Heart left ventricle (tissue), 16 donors: ENCODE data around the gene HOXA2. TPM values are rescaled to one million over a fixed set of nuclear protein-coding genes. Genes with fewer than 3 reads are reported as not detected.
A peak's percentile ranks its signal among the peaks of the same experiment; 100 is the strongest.

Source experiments
- ATAC-seq, 4 donors: fragments of 200-7000 bp; cut with Tn5 transposase; one replicate each; pipeline ENCODE4 v1.9.1; 2020 to 2022; ENCODE audit warnings: moderate library complexity in 4 of 4, mild to moderate bottlenecking in 3 of 4, moderate number of reproducible peaks in 1 of 4
- DNase-seq, 5 donors: peaks; one replicate each; pipeline ENCODE4 v3.0.0-alpha.2; 2020
- H3K27ac ChIP-seq, 12 donors: fragments of 200-600 bp; sonication (generic) in 4 of 12; one replicate each; pipeline versions ENCODE4 v1.5.0 to v1.8.0; 2016 to 2022; ENCODE audit warnings: mild to moderate bottlenecking in 2 of 12
- H3K27me3 ChIP-seq, 9 donors: fragments of 200-600 bp; sonication (generic) in 2 of 9; one replicate each; pipeline versions ENCODE4 v1.5.1 to v1.8.0; 2016 to 2022; ENCODE audit warnings: mild to moderate bottlenecking in 3 of 9
- H3K36me3 ChIP-seq, 9 donors: fragments of 200-600 bp; sonication (generic) in 2 of 9; one replicate each; pipeline versions ENCODE4 v1.5.0 to v1.8.0; 2018 to 2022; ENCODE audit warnings: mild to moderate bottlenecking in 2 of 9
- H3K4me1 ChIP-seq, 12 donors: fragments of 200-600 bp; sonication (generic) in 4 of 12; one replicate each; pipeline versions ENCODE4 v1.5.0 to v1.8.0; 2016 to 2022; ENCODE audit warnings: mild to moderate bottlenecking in 3 of 12
- H3K4me3 ChIP-seq, 12 donors: fragments of 200-600 bp; sonication (generic) in 4 of 12; one replicate each; pipeline versions ENCODE4 v1.5.0 to v1.8.0; 2017 to 2022; ENCODE audit warnings: mild to moderate bottlenecking in 9 of 12, moderate library complexity in 4 of 12
- H3K9me3 ChIP-seq, 12 donors: fragments of 200-600 bp; sonication (generic) in 4 of 12; one replicate each; pipeline versions ENCODE4 v1.5.0 to v1.8.0; 2016 to 2022; ENCODE audit warnings: mild to moderate bottlenecking in 1 of 12
- POLR2A ChIP-seq, 2 donors: fragments of 450-650 bp; IDR thresholded peaks; one replicate each; pipeline ENCODE4 v1.6.1; 2017; ENCODE audit warnings: antibody characterized with exemption in 2 of 2, mild to moderate bottlenecking in 2 of 2, moderate library complexity in 2 of 2
- WGBS, 4 donors: extraction: QIAGEN DNeasy Blood & Tissue Kit in 2 of 4; methylation state at CpG; one replicate each; pipeline versions ENCODE4 v1.1.5 to v1.1.7; 2013 to 2018; 5-methylcytosine and 5-hydroxymethylcytosine counted together
- intact Hi-C, 10 donors: fragments of 100-400 bp; cut with DNase I; formaldehyde crosslinking; loops; one replicate each; pipeline versions ENCODE4 v1.11.1 to v1.14.2; 2022
- polyA plus RNA-seq, 2 donors: library from polyadenylated mRNA; stranded (reverse); fragments of 200-250 nt; gene quantifications; one replicate each; pipeline ENCODE4 v1.2.3, GENCODE V29; 2013
- total RNA-seq, 9 donors: library from RNA; depleted of rRNA in 2 of 9; stranded (reverse); fragments of >200 nt in 2 of 9; fragmentation: NEBNext Ultra II Directional in 3 of 9; extraction: Animal tissue kit (Norgen Biotek cat#: 25700) in 3 of 9; gene quantifications; one replicate each; pipeline versions ENCODE4 v1.1.0 to v1.2.4, GENCODE V29; 2016 to 2023
- TF ChIP-seq, protein P1 (sequence below), 12 donors: fragments of 200-600 bp; sonication (generic) in 4 of 12; IDR thresholded peaks; one replicate each; pipeline versions ENCODE4 v1.5.0 to v1.8.0; 2018 to 2022; ENCODE audit warnings: antibody characterized with exemption in 12 of 12, mild to moderate bottlenecking in 5 of 12
- donor health status: ischemic (EF 13 %, LVEDD 7.1; RV severe dilation, severe dysfunction).
- donor health status: healthy with polysubstance abuse.
- donor health status: DM: no; HTN: yes; CAD: no.
- donor health status: DM: no; HTN: no; CAD: no.
- donor health status: ischemic (EF 25% LVEDD 6.9; RV normal size, moderate dysfunction).
- donor health status: ischemic (EF 25% LVEDD 5.7; RV mildly dilated, moderate dysfunction).
- donor health status: healthy.
- donor health status: DM: yes; HTN: yes; CAD: no.
- donor health status: ischemic (EF 35%, LVEDD 5.7; RV mildly dilated, moderate dysfunction).
- donor health status: nonischemic (EF 11% LVEDD 7.7; RV severe dilation, severe dysfunction).
- donor health status: DM: yes; HTN: yes; CAD: no.
- donor health status: PGD.
- donor health status: ischemic (EF 29% LVEDD 5.4; RV normal size, mild dysfunction).
- donor health status: nonischemic (EF 23%, LVEDD 6.1; RV moderate dilation, normal function).

The HOXA2 gene
- total and polyA plus RNA-seq, 11 donors: 0.03 to 0.57 (median 0.14) TPM; not detected in 8

DNA sequence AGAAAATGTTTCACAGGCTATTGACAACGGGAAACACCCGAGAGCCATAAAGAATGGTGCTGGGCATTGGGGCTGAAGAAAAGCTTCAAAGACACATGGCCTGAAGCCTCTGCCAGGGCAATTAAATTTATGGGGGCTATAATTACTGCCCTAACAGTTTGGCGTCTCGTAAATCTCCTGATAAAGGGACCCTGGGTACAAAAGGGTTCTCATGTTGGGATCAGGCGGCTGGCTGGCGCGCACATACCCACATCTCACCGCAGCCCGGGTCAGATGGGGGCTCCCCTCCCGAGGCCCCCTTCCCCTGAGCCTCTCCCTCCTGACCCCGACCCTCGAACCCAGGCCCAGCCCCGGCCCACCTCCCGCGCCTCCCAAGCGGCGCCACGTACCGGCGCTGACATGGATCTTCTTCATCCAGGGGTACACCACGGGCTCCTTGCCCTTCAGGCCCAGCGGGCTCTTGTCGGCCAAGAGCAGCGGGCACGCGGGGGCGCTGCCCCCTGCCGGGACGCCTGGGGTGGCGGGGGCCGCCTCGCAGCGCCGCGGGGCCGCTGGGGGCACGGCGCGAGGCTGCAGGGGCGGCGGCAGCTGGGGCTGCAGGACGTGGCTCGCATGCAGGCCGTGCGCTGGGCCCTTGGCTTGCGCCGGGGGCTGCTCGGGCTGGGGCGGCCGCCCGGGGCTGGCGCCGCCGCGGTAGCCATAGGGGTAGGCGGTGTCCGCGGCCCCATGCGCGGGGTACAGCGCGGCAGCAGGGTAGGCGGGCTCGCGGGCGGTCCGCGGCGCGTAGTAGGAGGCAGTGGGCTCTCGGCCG is 27.5 kb upstream of the HOXA2 start:
- peak in 1 of 5 donors; percentile 65 for DNase-seq
- 2 to 11% (median 8%) methylated on average over 18 to 72 of the region's 72 CpGs for WGBS, 4 donors
- H3K4me3 ChIP-seq: peak overlapping the region; percentile 29 to 67 (median 54)
- peak in 2 of 4 donors; percentile 24 to 29 for ATAC-seq
- peak overlapping the region; percentile 35 to 89 (median 63) for H3K27ac ChIP-seq
- TF ChIP-seq, protein P1, sequence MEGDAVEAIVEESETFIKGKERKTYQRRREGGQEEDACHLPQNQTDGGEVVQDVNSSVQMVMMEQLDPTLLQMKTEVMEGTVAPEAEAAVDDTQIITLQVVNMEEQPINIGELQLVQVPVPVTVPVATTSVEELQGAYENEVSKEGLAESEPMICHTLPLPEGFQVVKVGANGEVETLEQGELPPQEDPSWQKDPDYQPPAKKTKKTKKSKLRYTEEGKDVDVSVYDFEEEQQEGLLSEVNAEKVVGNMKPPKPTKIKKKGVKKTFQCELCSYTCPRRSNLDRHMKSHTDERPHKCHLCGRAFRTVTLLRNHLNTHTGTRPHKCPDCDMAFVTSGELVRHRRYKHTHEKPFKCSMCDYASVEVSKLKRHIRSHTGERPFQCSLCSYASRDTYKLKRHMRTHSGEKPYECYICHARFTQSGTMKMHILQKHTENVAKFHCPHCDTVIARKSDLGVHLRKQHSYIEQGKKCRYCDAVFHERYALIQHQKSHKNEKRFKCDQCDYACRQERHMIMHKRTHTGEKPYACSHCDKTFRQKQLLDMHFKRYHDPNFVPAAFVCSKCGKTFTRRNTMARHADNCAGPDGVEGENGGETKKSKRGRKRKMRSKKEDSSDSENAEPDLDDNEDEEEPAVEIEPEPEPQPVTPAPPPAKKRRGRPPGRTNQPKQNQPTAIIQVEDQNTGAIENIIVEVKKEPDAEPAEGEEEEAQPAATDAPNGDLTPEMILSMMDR (IDR thresholded peaks at IDR 0.05): peak in 3 of 12 donors; percentile 12 to 33 (median 16)
- TF ChIP-seq POLR2A (IDR thresholded peaks at IDR 0.05): no peak
- H3K36me3 ChIP-seq: no peaks in the 10 kb centered on the region
- H3K27me3 ChIP-seq: peaks cover 19 to 97% (median 88%) of the 10 kb centered on the region in 9 donors
- H3K4me1 ChIP-seq: peaks cover 0 to 16% (median 0%) of the 10 kb centered on the region in 12 donors
- intact Hi-C loops: loop anchor here in 3 of 10 donors (5.0 kb wide), 2 partner anchors 33 to 268 kb away; partner anchors contain the start of genes SKAP2 (in 2 of the 3) and HOXA1 (in 1 of the 3)
- no peaks in the 10 kb centered on the region for H3K9me3 ChIP-seq

DNA sequence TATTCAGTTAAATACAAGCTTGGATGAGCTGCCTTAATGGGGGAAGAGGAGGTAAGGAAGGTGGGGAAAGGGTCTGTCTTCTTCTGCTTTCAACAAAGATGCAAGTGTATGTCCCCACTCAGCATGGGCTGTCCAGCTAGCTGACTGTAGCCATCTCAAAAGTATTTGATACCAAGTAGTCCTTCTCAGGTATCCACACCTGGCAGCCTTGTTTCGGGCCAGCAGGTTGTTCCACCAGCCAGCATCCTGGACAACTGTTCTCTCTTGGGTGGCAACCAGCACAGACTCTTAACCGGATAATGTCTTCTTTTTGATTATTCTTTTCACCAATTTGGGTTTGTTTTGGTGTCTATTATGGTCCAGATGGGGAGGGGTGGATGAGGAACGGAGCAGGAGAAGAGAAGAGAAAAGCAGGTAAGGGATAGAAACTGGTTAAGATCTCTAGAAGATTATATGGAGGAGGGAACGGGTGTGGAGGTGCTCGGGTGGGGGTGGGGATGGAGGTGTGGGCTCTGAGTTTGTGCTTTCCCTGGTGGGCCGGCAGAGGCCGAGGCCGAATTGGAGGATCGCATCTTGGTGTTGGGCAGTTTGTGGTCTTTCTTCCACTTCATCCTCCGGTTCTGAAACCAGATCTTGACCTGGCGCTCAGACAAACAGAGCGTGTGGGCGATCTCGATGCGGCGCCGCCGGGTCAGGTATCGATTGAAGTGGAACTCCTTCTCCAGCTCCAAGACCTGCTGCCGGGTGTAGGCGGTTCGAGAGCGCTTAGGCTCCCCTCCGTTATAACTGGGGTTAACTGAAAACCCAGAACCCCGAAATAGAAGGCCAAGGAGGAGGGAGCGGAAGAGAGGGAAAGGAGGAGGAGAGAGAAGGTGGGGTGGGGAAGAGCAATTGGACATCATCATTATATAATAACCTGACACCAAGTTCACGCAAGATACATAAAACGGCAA is 26.6 kb upstream of the HOXA2 start:
- Histone ChIP-seq H3K9me3 (no peaks in the 10 kb centered on the region), H3K27ac (peak overlapping the region in 2 of 12 donors; percentile 83 to 89), H3K36me3 (no peaks in the 10 kb centered on the region), H3K27me3 (peaks cover 18 to 97% (median 88%) of the 10 kb centered on the region in 9 donors), H3K4me3 (peak overlapping the region in 6 of 12 donors; percentile 41 to 67 (median 56)), H3K4me1 (peaks cover 0 to 16% (median 0%) of the 10 kb centered on the region in 12 donors)
- no peak for DNase-seq
- ATAC-seq: no peak
- WGBS, 4 donors: 21 to 26% (median 23%) methylated on average over 28 of the region's 28 CpGs
- no peak for TF ChIP-seq POLR2A (IDR thresholded peaks at IDR 0.05)
- TF ChIP-seq, protein P1 (IDR thresholded peaks at IDR 0.05): no peak
- intact Hi-C loops: no loop called here

DNA sequence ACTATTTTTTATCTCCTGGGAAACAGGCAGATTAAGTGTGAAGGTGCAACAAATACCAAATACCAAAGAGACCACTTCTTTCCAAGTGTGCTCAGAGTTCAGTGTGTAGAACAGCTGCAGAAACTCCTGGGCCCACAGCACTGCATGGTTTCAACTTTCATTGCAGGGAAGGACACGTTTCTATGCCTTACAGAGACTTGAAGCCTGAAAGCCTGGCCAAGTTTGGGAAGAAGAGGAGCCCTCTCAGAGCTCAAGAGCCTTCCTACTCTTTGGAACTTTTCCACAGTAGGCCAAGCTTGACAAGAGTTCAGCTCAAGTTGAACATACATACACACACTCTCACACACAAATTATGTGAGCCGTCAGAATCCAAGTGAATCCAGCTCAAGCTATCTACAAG is 25.6 kb upstream of the HOXA2 start:
- Histone ChIP-seq H3K27me3 (peaks cover 24 to 99% (median 89%) of the 10 kb centered on the region in 9 donors), H3K27ac (peak overlapping the region in 1 of 12 donors; percentile 83), H3K4me1 (peaks cover 0 to 16% (median 0%) of the 10 kb centered on the region in 12 donors), H3K4me3 (no peak overlapping the region), H3K9me3 (no peaks in the 10 kb centered on the region), H3K36me3 (no peaks in the 10 kb centered on the region)
- WGBS, 4 donors: 19 to 44% (median 30%) methylated on average over 2 of the region's 2 CpGs
- no peak for ATAC-seq
- intact Hi-C loops: no loop called here
- DNase-seq: no peak
- no peak for TF ChIP-seq POLR2A (IDR thresholded peaks at IDR 0.05)

DNA sequence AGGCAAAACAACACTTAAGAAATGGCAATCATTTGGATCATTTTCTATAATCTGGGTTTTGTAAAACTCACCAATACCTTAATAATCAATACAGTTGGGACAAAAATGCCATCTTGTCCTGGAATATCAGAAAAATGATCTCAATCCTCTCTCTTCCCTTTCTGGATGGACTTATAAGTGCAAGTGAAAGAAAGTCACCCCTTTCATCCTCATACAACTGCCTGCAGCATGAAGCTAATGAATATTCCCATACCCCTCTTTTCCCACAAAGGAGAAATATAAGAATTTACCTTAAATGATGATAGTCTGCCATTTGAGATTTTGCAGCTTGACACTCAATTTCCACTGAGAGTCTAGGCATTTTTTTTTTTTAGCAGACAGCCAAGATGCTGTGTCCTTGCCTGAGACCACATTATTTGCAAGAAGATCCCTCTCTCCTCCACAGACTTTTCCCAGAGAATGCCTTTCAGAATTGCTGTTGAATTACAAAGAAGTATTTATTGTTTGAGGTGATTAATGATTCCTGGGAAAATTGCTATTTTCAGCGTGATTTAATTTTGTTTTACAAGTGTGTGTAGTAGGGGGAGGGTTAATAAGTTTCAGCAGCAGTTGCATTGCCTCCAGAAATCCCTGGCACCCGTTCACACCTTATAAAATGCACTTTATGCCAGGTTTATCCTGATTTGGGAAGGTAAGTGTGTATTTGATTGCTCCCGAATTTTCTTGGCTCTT is 24.3 kb upstream of the HOXA2 start:
- Histone ChIP-seq H3K36me3 (no peaks in the 10 kb centered on the region), H3K4me1 (peaks cover 0 to 16% (median 0%) of the 10 kb centered on the region in 12 donors), H3K4me3 (no peak overlapping the region), H3K27ac (no peak overlapping the region), H3K27me3 (peaks cover 33 to 99% (median 83%) of the 10 kb centered on the region in 9 donors), H3K9me3 (no peaks in the 10 kb centered on the region)
- ATAC-seq (no peak), DNase-seq (no peak)
- WGBS, 4 donors: 16 to 43% (median 23%) methylated on average over 3 of the region's 3 CpGs
- TF ChIP-seq, protein P1 (IDR thresholded peaks at IDR 0.05): no peak
- TF ChIP-seq POLR2A (IDR thresholded peaks at IDR 0.05): no peak
- intact Hi-C loops: no loop called here
